ENCODE results near the gene PARD3. TPM values are rescaled to one million over a fixed set of nuclear protein-coding genes. Genes with fewer than 3 reads are reported as not detected.

PARD3 gene
- polyA plus RNA-seq, 1 donor from 2014 or later: 12.4 TPM

DNA sequence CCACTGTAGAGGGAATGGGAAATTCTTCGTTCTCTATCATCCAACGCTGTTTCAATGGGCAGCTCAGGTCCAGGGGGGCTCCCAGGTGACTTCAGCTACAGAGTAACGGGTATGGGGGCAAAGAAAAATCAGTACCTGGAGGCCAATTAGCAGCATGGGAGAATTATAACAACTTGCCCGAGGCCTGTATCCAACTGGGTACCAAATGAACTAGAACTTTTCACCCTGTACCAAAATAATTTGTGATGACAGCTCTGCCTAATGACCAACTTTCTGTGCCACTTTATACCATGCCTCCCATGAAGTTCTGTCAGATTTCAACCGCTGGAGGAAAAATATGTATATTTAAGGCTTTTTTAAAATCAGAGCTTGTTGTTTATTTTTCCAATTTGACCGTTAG, 467.1 kb downstream of the PARD3 start:
- Histone ChIP-seq H3K27ac (ENCODE audit: low read length) (no peak overlapping the region), H3K79me2 (replicated peaks; ENCODE audit: insufficient read depth, low read length) (no peaks in the 10 kb centered on the region), H2AFZ (ENCODE audit: low read depth, low read length) (no peak overlapping the region), H3K9me2 (ENCODE audit: insufficient read depth, low read length) (no peaks in the 10 kb centered on the region), H3K4me2 (ENCODE audit: low read length) (no peak overlapping the region), H3K9ac (ENCODE audit: low read length) (no peak overlapping the region), H3K36me3 (ENCODE audit: insufficient read depth, low read length) (no peaks in the 10 kb centered on the region), H3K9me3 (ENCODE audit: low read length) (no peaks in the 10 kb centered on the region), H4K20me1 (ENCODE audit: insufficient read depth) (no peaks in the 10 kb centered on the region), H3K4me3 (ENCODE audit: low read length) (no peak overlapping the region), H3F3A (ENCODE audit: insufficient read depth, low read length, poor library complexity, severe bottlenecking) (no peaks in the 10 kb centered on the region), H3K27me3 (ENCODE audit: insufficient read depth, low read depth, low read length) (no peaks in the 10 kb centered on the region)
- no peak for TF ChIP-seq POLR2AphosphoS5 (IDR thresholded peaks at IDR 0.05)
- TF ChIP-seq RAD21 (conservative IDR thresholded peaks at IDR 0.05): no peak
- TF ChIP-seq, protein P1, sequence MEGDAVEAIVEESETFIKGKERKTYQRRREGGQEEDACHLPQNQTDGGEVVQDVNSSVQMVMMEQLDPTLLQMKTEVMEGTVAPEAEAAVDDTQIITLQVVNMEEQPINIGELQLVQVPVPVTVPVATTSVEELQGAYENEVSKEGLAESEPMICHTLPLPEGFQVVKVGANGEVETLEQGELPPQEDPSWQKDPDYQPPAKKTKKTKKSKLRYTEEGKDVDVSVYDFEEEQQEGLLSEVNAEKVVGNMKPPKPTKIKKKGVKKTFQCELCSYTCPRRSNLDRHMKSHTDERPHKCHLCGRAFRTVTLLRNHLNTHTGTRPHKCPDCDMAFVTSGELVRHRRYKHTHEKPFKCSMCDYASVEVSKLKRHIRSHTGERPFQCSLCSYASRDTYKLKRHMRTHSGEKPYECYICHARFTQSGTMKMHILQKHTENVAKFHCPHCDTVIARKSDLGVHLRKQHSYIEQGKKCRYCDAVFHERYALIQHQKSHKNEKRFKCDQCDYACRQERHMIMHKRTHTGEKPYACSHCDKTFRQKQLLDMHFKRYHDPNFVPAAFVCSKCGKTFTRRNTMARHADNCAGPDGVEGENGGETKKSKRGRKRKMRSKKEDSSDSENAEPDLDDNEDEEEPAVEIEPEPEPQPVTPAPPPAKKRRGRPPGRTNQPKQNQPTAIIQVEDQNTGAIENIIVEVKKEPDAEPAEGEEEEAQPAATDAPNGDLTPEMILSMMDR (IDR thresholded peaks at IDR 0.05; ENCODE audit: poor library complexity, severe bottlenecking): no peak
- no peak for TF ChIP-seq SMC3 (conservative IDR thresholded peaks at IDR 0.05; ENCODE audit: poor library complexity)
- TF ChIP-seq TAF1 (IDR thresholded peaks at IDR 0.05; ENCODE audit: low read depth): no peak

DNA sequence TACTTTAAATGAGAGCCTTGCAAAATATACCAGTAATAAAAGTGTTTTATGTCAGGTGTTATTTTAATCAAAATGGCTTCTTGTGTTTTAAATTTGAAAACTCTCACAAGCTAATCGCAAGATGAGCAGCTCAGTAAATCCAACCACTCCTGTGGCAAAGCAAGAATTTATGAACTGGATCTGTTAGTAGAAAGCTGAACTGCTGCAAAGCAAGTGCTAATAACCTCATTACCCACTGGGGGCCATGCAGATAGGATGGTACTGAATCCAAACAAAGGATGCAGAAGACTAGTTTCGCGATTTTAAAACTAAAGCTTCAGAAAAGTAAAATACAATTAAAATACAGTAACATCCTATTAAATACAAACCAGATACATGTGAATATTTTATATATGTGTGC, 468.0 kb downstream of the PARD3 start:
- no peaks in the 10 kb centered on the region for H3K9me2 ChIP-seq (ENCODE audit: insufficient read depth, low read length)
- no peaks in the 10 kb centered on the region for H3K36me3 ChIP-seq (ENCODE audit: insufficient read depth, low read length)

More for the DNA sequence above, 468.0 kb downstream of the PARD3 start:
- H2AFZ ChIP-seq (ENCODE audit: low read depth, low read length): no peak overlapping the region
- no peak overlapping the region for H3K27ac ChIP-seq (ENCODE audit: low read length)
- H3F3A ChIP-seq (ENCODE audit: insufficient read depth, low read length, poor library complexity, severe bottlenecking): no peaks in the 10 kb centered on the region
- H3K4me3 ChIP-seq (ENCODE audit: low read length): no peak overlapping the region
- H3K79me2 ChIP-seq (replicated peaks; ENCODE audit: insufficient read depth, low read length): no peaks in the 10 kb centered on the region
- no peak overlapping the region for H3K4me2 ChIP-seq (ENCODE audit: low read length)
- no peak overlapping the region for H3K9ac ChIP-seq (ENCODE audit: low read length)
- TF ChIP-seq EP300 (conservative IDR thresholded peaks at IDR 0.05; ENCODE audit: poor library complexity, severe bottlenecking) (no peak), TAF1 (IDR thresholded peaks at IDR 0.05; ENCODE audit: low read depth) (no peak), MXI1 (conservative IDR thresholded peaks at IDR 0.05; ENCODE audit: poor library complexity, severe bottlenecking) (no peak), SMC3 (conservative IDR thresholded peaks at IDR 0.05; ENCODE audit: poor library complexity) (no peak), POLR2AphosphoS5 (IDR thresholded peaks at IDR 0.05) (no peak), RAD21 (conservative IDR thresholded peaks at IDR 0.05) (no peak), EZH2 (IDR thresholded peaks at IDR 0.05; ENCODE audit: borderline replicate concordance, insufficient read depth, low read length, poor library complexity, severe bottlenecking) (no peak)
- TF ChIP-seq, protein P1 (IDR thresholded peaks at IDR 0.05; ENCODE audit: poor library complexity, severe bottlenecking): no peak
- TF ChIP-seq, protein P2, sequence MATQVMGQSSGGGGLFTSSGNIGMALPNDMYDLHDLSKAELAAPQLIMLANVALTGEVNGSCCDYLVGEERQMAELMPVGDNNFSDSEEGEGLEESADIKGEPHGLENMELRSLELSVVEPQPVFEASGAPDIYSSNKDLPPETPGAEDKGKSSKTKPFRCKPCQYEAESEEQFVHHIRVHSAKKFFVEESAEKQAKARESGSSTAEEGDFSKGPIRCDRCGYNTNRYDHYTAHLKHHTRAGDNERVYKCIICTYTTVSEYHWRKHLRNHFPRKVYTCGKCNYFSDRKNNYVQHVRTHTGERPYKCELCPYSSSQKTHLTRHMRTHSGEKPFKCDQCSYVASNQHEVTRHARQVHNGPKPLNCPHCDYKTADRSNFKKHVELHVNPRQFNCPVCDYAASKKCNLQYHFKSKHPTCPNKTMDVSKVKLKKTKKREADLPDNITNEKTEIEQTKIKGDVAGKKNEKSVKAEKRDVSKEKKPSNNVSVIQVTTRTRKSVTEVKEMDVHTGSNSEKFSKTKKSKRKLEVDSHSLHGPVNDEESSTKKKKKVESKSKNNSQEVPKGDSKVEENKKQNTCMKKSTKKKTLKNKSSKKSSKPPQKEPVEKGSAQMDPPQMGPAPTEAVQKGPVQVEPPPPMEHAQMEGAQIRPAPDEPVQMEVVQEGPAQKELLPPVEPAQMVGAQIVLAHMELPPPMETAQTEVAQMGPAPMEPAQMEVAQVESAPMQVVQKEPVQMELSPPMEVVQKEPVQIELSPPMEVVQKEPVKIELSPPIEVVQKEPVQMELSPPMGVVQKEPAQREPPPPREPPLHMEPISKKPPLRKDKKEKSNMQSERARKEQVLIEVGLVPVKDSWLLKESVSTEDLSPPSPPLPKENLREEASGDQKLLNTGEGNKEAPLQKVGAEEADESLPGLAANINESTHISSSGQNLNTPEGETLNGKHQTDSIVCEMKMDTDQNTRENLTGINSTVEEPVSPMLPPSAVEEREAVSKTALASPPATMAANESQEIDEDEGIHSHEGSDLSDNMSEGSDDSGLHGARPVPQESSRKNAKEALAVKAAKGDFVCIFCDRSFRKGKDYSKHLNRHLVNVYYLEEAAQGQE (IDR thresholded peaks at IDR 0.05; ENCODE audit: borderline replicate concordance): no peak
- H4K20me1 ChIP-seq (ENCODE audit: insufficient read depth): no peaks in the 10 kb centered on the region
- no peaks in the 10 kb centered on the region for H3K27me3 ChIP-seq (ENCODE audit: insufficient read depth, low read depth, low read length)
- H3K9me3 ChIP-seq (ENCODE audit: low read length): no peaks in the 10 kb centered on the region
